Activated naive CD4-positive, alpha-beta T cell treated with anti-CD3 and anti-CD28 coated beads, Interleukin-2, amount 50 U/mL, for 72 hours (primary cell): Measurements from ENCODE around the gene PTPN4. TPM values are rescaled to one million over a fixed set of nuclear protein-coding genes. Genes with fewer than 3 reads are reported as not detected.

Source experiments
- ATAC-seq, 2 donors: fragments of 150-1000 bp; cut with Tn5 transposase; 2 replicates each; pipeline ENCODE4 v1.10.0; 2021; ENCODE audit warnings: mild to moderate bottlenecking in 2 of 2, moderate library complexity in 2 of 2
- DNase-seq, 2 donors: peaks; one replicate each; pipeline ENCODE4 v3.0.0; 2021 to 2022; ENCODE audit warnings: low spot score in 2 of 2
- H3K27ac Mint-ChIP-seq, 2 donors: one replicate each; pipeline ENCODE4 v1.8.0; 2022; ENCODE audit warnings: mild to moderate bottlenecking in 2 of 2, mixed read lengths in 2 of 2
- H3K36me3 Mint-ChIP-seq, 2 donors: one replicate each; pipeline ENCODE4 v1.8.0; 2022; ENCODE audit warnings: mixed read lengths in 2 of 2
- H3K9me3 Mint-ChIP-seq, 2 donors: one replicate each; pipeline ENCODE4 v1.8.0; 2022; ENCODE audit warnings: mixed read lengths in 2 of 2
- total RNA-seq, 2 donors: library from RNA; stranded (reverse); gene quantifications; one replicate each; pipeline ENCODE4 v1.2.3, GENCODE V29; 2022

Gene PTPN4
- total RNA-seq, 2 donors from 2014 or later = 27.3 to 32.9 TPM

- H3K27ac Mint-ChIP-seq = no peak overlapping the region
- DNase-seq (no peak), ATAC-seq (no peak)
- peaks cover 5 to 7% of the 10 kb centered on the region in 2 donors for H3K36me3 Mint-ChIP-seq
- H3K9me3 Mint-ChIP-seq = peaks cover 0 to 10% of the 10 kb centered on the region in 2 donors
These were observed 154.5 kb downstream of the PTPN4 start for GRCh38 chr2:119914266-119914665.

GRCh38 chr2:119921825-119922224 is 162.1 kb downstream of the PTPN4 start:
- ATAC-seq (no peak), DNase-seq (no peak)
- H3K27ac Mint-ChIP-seq = peak overlapping the region in 1 of 2 donors; percentile 53
- no peaks in the 10 kb centered on the region for H3K9me3 Mint-ChIP-seq
- no peaks in the 10 kb centered on the region for H3K36me3 Mint-ChIP-seq

GRCh38 chr2:119922699-119923098 is 163.0 kb downstream of the PTPN4 start:
- no peaks in the 10 kb centered on the region for H3K9me3 Mint-ChIP-seq
- no peak for ATAC-seq

GRCh38 chr2:119929537-119929936 is 169.8 kb downstream of the PTPN4 start:
- DNase-seq (no peak), ATAC-seq (peak; percentile 57 to 66)
- Mint-ChIP-seq H3K27ac (peak overlapping the region; percentile 70 to 88), H3K36me3 (peaks cover 6 to 7% of the 10 kb centered on the region in 2 donors), H3K9me3 (no peaks in the 10 kb centered on the region)

More at GRCh38 chr2:119922699-119923098, 163.0 kb downstream of the PTPN4 start:
- no peaks in the 10 kb centered on the region for H3K36me3 Mint-ChIP-seq
- no peak for DNase-seq
- peak overlapping the region in 1 of 2 donors; percentile 65 for H3K27ac Mint-ChIP-seq

GRCh38 chr2:119932809-119933208 is 173.1 kb downstream of the PTPN4 start:
- peaks cover 12 to 25% of the 10 kb centered on the region in 2 donors for H3K36me3 Mint-ChIP-seq
- no peaks in the 10 kb centered on the region for H3K9me3 Mint-ChIP-seq
- H3K27ac Mint-ChIP-seq = no peak overlapping the region
- DNase-seq (no peak), ATAC-seq (no peak)

- Mint-ChIP-seq H3K9me3 (no peaks in the 10 kb centered on the region), H3K36me3 (peaks cover 12 to 25% of the 10 kb centered on the region in 2 donors), H3K27ac (no peak overlapping the region)
- DNase-seq (no peak), ATAC-seq (no peak)
These were observed 174.6 kb downstream of the PTPN4 start for GRCh38 chr2:119934319-119934718.

- ATAC-seq = no peak
- DNase-seq = no peak
- H3K9me3 Mint-ChIP-seq = no peaks in the 10 kb centered on the region
- no peak overlapping the region for H3K27ac Mint-ChIP-seq
- H3K36me3 Mint-ChIP-seq = peaks cover 7 to 19% of the 10 kb centered on the region in 2 donors
These were observed 178.0 kb downstream of the PTPN4 start for GRCh38 chr2:119937680-119938079.

- Mint-ChIP-seq H3K27ac (no peak overlapping the region), H3K9me3 (no peaks in the 10 kb centered on the region), H3K36me3 (peaks cover 6 to 15% of the 10 kb centered on the region in 2 donors)
- ATAC-seq (no peak), DNase-seq (no peak)
These were observed 180.2 kb downstream of the PTPN4 start for GRCh38 chr2:119939915-119940314.

- Mint-ChIP-seq H3K9me3 (no peaks in the 10 kb centered on the region), H3K36me3 (peaks cover 6 to 8% of the 10 kb centered on the region in 2 donors), H3K27ac (no peak overlapping the region)
- ATAC-seq (no peak), DNase-seq (no peak)
These were observed 181.1 kb downstream of the PTPN4 start for GRCh38 chr2:119940856-119941255.

- ATAC-seq = no peak
- H3K36me3 Mint-ChIP-seq = peaks cover 3 to 5% of the 10 kb centered on the region in 2 donors
- no peak overlapping the region for H3K27ac Mint-ChIP-seq
- H3K9me3 Mint-ChIP-seq = no peaks in the 10 kb centered on the region
- no peak for DNase-seq
These were observed 181.7 kb downstream of the PTPN4 start for GRCh38 chr2:119941388-119941787.

GRCh38 chr2:119941981-119942513 is 182.3 kb downstream of the PTPN4 start:
- peak overlapping the region in 1 of 2 donors; percentile 49 for H3K27ac Mint-ChIP-seq
- ATAC-seq (no peak), DNase-seq (no peak)
- H3K9me3 Mint-ChIP-seq = no peaks in the 10 kb centered on the region
- H3K36me3 Mint-ChIP-seq = no peaks in the 10 kb centered on the region

- DNase-seq (no peak), ATAC-seq (no peak)
- Mint-ChIP-seq H3K36me3 (no peaks in the 10 kb centered on the region), H3K27ac (peak overlapping the region in 1 of 2 donors; percentile 49), H3K9me3 (no peaks in the 10 kb centered on the region)
These were observed 183.3 kb downstream of the PTPN4 start for GRCh38 chr2:119943058-119943457.

GRCh38 chr2:119947535-119947934 is 187.8 kb downstream of the PTPN4 start:
- no peak overlapping the region for H3K27ac Mint-ChIP-seq
- peaks cover 0 to 4% of the 10 kb centered on the region in 2 donors for H3K36me3 Mint-ChIP-seq
- ATAC-seq = no peak
- DNase-seq = no peak
- H3K9me3 Mint-ChIP-seq = no peaks in the 10 kb centered on the region

- ATAC-seq (no peak), DNase-seq (no peak)
- H3K36me3 Mint-ChIP-seq = peaks cover 4 to 10% of the 10 kb centered on the region in 2 donors
- H3K9me3 Mint-ChIP-seq = no peaks in the 10 kb centered on the region
- H3K27ac Mint-ChIP-seq = no peak overlapping the region
These were observed 191.2 kb downstream of the PTPN4 start for GRCh38 chr2:119950966-119951365.

- ATAC-seq = peak in 1 of 2 donors; percentile 85
- Mint-ChIP-seq H3K27ac (no peak overlapping the region), H3K9me3 (no peaks in the 10 kb centered on the region), H3K36me3 (peaks cover 5 to 10% of the 10 kb centered on the region in 2 donors)
- no peak for DNase-seq
These were observed 199.0 kb downstream of the PTPN4 start for GRCh38 chr2:119958670-119959268.

GRCh38 chr2:119960821-119961220 is 201.1 kb downstream of the PTPN4 start:
- peaks cover 0 to 5% of the 10 kb centered on the region in 2 donors for H3K36me3 Mint-ChIP-seq
- ATAC-seq = peak in 1 of 2 donors; percentile 56
- no peaks in the 10 kb centered on the region for H3K9me3 Mint-ChIP-seq
- no peak for DNase-seq
- H3K27ac Mint-ChIP-seq = no peak overlapping the region

GRCh38 chr2:119981896-119982295 is 222.2 kb downstream of the PTPN4 start:
- DNase-seq (no peak), ATAC-seq (no peak)
- H3K9me3 Mint-ChIP-seq = peaks cover 0 to 5% of the 10 kb centered on the region in 2 donors
- H3K27ac Mint-ChIP-seq = peak overlapping the region in 1 of 2 donors; percentile 65
- H3K36me3 Mint-ChIP-seq = peaks cover 0 to 6% of the 10 kb centered on the region in 2 donors

GRCh38 chr2:119982506-119982905 is 222.8 kb downstream of the PTPN4 start:
- DNase-seq (no peak), ATAC-seq (no peak)
- Mint-ChIP-seq H3K36me3 (peaks cover 0 to 6% of the 10 kb centered on the region in 2 donors), H3K9me3 (peaks cover 0 to 5% of the 10 kb centered on the region in 2 donors), H3K27ac (no peak overlapping the region)
